Adrenal gland (tissue), 5 donors: ENCODE results near the gene SDK1.

ENCODE experiments used
- POLR2A ChIP-seq, 2 donors: fragments of 450-650 bp; IDR thresholded peaks; one replicate each; pipeline ENCODE4 v1.6.1; 2017; ENCODE audit warnings: antibody characterized with exemption in 2 of 2, mild to moderate bottlenecking in 2 of 2, moderate library complexity in 1 of 2
- TF ChIP-seq, protein P1 (sequence below), 6 experiments: fragments of 450-650 bp in 4 of 6; fragments of 200-600 bp in 2 of 6; sonication (generic) in 1 of 6; IDR thresholded peaks; 1 replicate in 5 of 6; 2 replicates in 1 of 6; pipeline versions ENCODE4 v1.5.1 to v1.8.0; 2016 to 2021; ENCODE audit warnings: antibody characterized with exemption in 6 of 6, mild to moderate bottlenecking in 2 of 6, moderate library complexity in 1 of 6
- donor health status: DM: no; HTN: no; CAD: no.

DNA sequence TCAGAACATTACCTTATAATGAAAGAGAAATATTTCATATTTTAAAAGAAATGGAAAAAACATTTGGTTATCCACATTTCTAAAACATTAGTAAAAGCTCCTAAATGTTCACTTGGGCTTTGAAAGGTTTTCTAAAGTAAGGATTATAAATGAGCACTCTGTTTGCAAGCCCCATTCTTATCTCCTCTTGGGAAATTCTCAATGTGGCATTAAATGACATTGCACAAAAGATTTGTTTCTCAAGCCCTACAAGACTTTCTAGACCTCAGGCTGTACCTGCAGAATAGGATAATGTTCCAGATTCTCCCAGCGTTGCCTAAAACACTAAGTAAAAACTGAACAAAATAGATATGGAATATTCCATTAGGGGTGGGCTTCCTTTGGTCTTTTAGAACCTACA is 723.1 kb downstream of the SDK1 start:
- TF ChIP-seq, protein P1, sequence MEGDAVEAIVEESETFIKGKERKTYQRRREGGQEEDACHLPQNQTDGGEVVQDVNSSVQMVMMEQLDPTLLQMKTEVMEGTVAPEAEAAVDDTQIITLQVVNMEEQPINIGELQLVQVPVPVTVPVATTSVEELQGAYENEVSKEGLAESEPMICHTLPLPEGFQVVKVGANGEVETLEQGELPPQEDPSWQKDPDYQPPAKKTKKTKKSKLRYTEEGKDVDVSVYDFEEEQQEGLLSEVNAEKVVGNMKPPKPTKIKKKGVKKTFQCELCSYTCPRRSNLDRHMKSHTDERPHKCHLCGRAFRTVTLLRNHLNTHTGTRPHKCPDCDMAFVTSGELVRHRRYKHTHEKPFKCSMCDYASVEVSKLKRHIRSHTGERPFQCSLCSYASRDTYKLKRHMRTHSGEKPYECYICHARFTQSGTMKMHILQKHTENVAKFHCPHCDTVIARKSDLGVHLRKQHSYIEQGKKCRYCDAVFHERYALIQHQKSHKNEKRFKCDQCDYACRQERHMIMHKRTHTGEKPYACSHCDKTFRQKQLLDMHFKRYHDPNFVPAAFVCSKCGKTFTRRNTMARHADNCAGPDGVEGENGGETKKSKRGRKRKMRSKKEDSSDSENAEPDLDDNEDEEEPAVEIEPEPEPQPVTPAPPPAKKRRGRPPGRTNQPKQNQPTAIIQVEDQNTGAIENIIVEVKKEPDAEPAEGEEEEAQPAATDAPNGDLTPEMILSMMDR (IDR thresholded peaks at IDR 0.05), result no peak
- TF ChIP-seq POLR2A (IDR thresholded peaks at IDR 0.05), result no peak
